ENCODE data around the gene MT3. TPM values are rescaled to one million over a fixed set of nuclear protein-coding genes. Genes with fewer than 3 reads are reported as not detected.

MT3 gene
- total and polyA plus RNA-seq, 2 of the 13 experiments (the other 11 are each of a cell fraction or from before 2014, with no cell fraction given), result not detected

GRCh38 chr16:56608876-56609462 lies 19.6 kb downstream of the MT3 start (continued):
- TF ChIP-seq TERF1 (CRISPR knock-in tag; IDR thresholded peaks at IDR 0.05) (no peak), SRSF9 (IDR thresholded peaks at IDR 0.05; ENCODE audit: borderline replicate concordance, insufficient read depth, low read depth, low read length, poor library complexity, severe bottlenecking) (no peak), ZBTB8A (CRISPR knock-in tag; IDR thresholded peaks at IDR 0.05; ENCODE audit: borderline replicate concordance, low read depth) (no peak), ZNF18 (CRISPR knock-in tag; IDR thresholded peaks at IDR 0.05; ENCODE audit: insufficient replicate concordance) (no peak), SNAPC5 (CRISPR knock-in tag; IDR thresholded peaks at IDR 0.05; ENCODE audit: borderline replicate concordance) (no peak), FOSL1 (CRISPR knock-in tag; IDR thresholded peaks at IDR 0.05; ENCODE audit: borderline replicate concordance) (no peak), JUNB (CRISPR knock-in tag; IDR thresholded peaks at IDR 0.05; ENCODE audit: borderline replicate concordance) (no peak), ISL2 (CRISPR knock-in tag; IDR thresholded peaks at IDR 0.05) (no peak), ZNF317 (CRISPR knock-in tag; IDR thresholded peaks at IDR 0.05) (0 out of 2 replicates have a peak, but pooled peaks have one; percentile 8), SOX5 (CRISPR knock-in tag; IDR thresholded peaks at IDR 0.05; ENCODE audit: borderline replicate concordance) (no peak), ZNF512B (CRISPR knock-in tag; IDR thresholded peaks at IDR 0.05; ENCODE audit: borderline replicate concordance) (no peak), ZNF780A (CRISPR knock-in tag; IDR thresholded peaks at IDR 0.05) (no peak), MYPOP (CRISPR knock-in tag; IDR thresholded peaks at IDR 0.05) (no peak), ZXDC (CRISPR knock-in tag; IDR thresholded peaks at IDR 0.05) (0 out of 2 replicates have a peak, but pooled peaks have one; percentile 27), MXD3 (CRISPR knock-in tag; IDR thresholded peaks at IDR 0.05) (no peak), MATR3 (CRISPR knock-in tag; IDR thresholded peaks at IDR 0.05) (no peak), KAT7 (CRISPR knock-in tag; IDR thresholded peaks at IDR 0.05; ENCODE audit: borderline replicate concordance) (no peak), ISX (CRISPR knock-in tag; conservative IDR thresholded peaks at IDR 0.05) (no peak), KAT2B (IDR thresholded peaks at IDR 0.05; ENCODE audit: borderline replicate concordance, low read depth, low read length) (no peak)

All from HepG2 (cell line).